Mucosa of stomach (tissue), 1 donor: ENCODE data around the gene OR4C5.
"Not testable (repeated sequence)": the region's sequence is repeated elsewhere in the genome, so short reads cannot be mapped to it uniquely, and the experiment has no call there.

ENCODE experiments used
- H3K27me3 ChIP-seq: one replicate; pipeline ENCODE4 v1.7.0; 2013; ENCODE audit warnings: mild to moderate bottlenecking, low read length; ENCODE audit not compliant: control insufficient read depth, insufficient read depth
- H3K36me3 ChIP-seq: one replicate; pipeline ENCODE4 v1.7.0; 2013; ENCODE audit warnings: low read length; ENCODE audit not compliant: control insufficient read depth, insufficient read depth
- H3K4me1 ChIP-seq: one replicate; pipeline ENCODE4 v1.7.0; 2013; ENCODE audit warnings: mild to moderate bottlenecking, low read length; ENCODE audit not compliant: control insufficient read depth, insufficient read depth
- H3K4me3 ChIP-seq: one replicate; pipeline ENCODE4 v1.7.0; 2013; ENCODE audit warnings: low read length
- H3K9ac ChIP-seq: one replicate; pipeline ENCODE4 v1.7.0; 2013; ENCODE audit warnings: mild to moderate bottlenecking, low read length, moderate library complexity
- H3K9me3 ChIP-seq: one replicate; pipeline ENCODE4 v1.7.0; 2013; ENCODE audit warnings: mild to moderate bottlenecking, low read length, moderate library complexity; ENCODE audit not compliant: control insufficient read depth
- donor health status: Pancreatic carcinoma.

Gene OR4C5

GRCh38 chr11:48366365-48366764 lies at the start of gene OR4C5:
TSS of gene OR4C5 (minus strand) at chr11:48366465. CDS start at chr11:48366465, 0 bp downstream.
- Histone ChIP-seq H3K9ac (no peak within 1 kb of the TSS), H3K36me3 (no peaks in the 10 kb centered on the region), H3K27me3 (no peaks in the 10 kb centered on the region)

GRCh38 chr11:48384670-48385069 lies 18.4 kb upstream of the OR4C5 start:
- Histone ChIP-seq H3K4me1 (no peaks in the 10 kb centered on the region), H3K4me3 (no peak overlapping the region), H3K9me3 (peaks cover 3% of the 10 kb centered on the region)

More at GRCh38 chr11:48366365-48366764, at the start of gene OR4C5:
- Histone ChIP-seq H3K4me3 (no peak within 1 kb of the TSS), H3K4me1 (no peaks in the 10 kb centered on the region), H3K9me3 (no peaks in the 10 kb centered on the region)

GRCh38 chr11:48384151-48384550 lies 17.9 kb upstream of the OR4C5 start:
- H3K27me3 ChIP-seq, H3K9me3 ChIP-seq, H3K4me1 ChIP-seq, H3K36me3 ChIP-seq, H3K9ac ChIP-seq, H3K4me3 ChIP-seq: not testable (repeated sequence)

More at GRCh38 chr11:48384670-48385069, 18.4 kb upstream of the OR4C5 start:
- H3K36me3 ChIP-seq, result no peaks in the 10 kb centered on the region
- no peak overlapping the region for H3K9ac ChIP-seq
- no peaks in the 10 kb centered on the region for H3K27me3 ChIP-seq

- H3K9me3 ChIP-seq, H3K27me3 ChIP-seq, H3K4me1 ChIP-seq, H3K9ac ChIP-seq, H3K4me3 ChIP-seq, H3K36me3 ChIP-seq: not testable (repeated sequence)
These were observed 5.0 kb downstream of the OR4C5 start for GRCh38 chr11:48361289-48361688.

GRCh38 chr11:48354677-48355076 lies 11.6 kb downstream of the OR4C5 start:
- Histone ChIP-seq H3K4me3 (no peak overlapping the region), H3K9me3 (no peaks in the 10 kb centered on the region), H3K9ac (no peak overlapping the region), H3K27me3 (no peaks in the 10 kb centered on the region), H3K4me1 (no peaks in the 10 kb centered on the region), H3K36me3 (no peaks in the 10 kb centered on the region)

- no peak overlapping the region for H3K9ac ChIP-seq
- no peaks in the 10 kb centered on the region for H3K27me3 ChIP-seq
- H3K4me1 ChIP-seq, result no peaks in the 10 kb centered on the region
- H3K9me3 ChIP-seq, result no peaks in the 10 kb centered on the region
- H3K36me3 ChIP-seq, result no peaks in the 10 kb centered on the region
- no peak overlapping the region for H3K4me3 ChIP-seq
These were observed 12.3 kb downstream of the OR4C5 start for GRCh38 chr11:48354013-48354412.

- not testable (repeated sequence) for H3K4me3 ChIP-seq, H3K36me3 ChIP-seq, H3K9me3 ChIP-seq, H3K4me1 ChIP-seq, H3K27me3 ChIP-seq, H3K9ac ChIP-seq
These were observed 20.0 kb downstream of the OR4C5 start for GRCh38 chr11:48346286-48346685.

- not testable (repeated sequence) for H3K9ac ChIP-seq, H3K4me3 ChIP-seq, H3K36me3 ChIP-seq, H3K27me3 ChIP-seq, H3K4me1 ChIP-seq, H3K9me3 ChIP-seq
These were observed 23.8 kb downstream of the OR4C5 start for GRCh38 chr11:48342505-48342904.

- H3K9ac ChIP-seq, result no peak overlapping the region
- no peaks in the 10 kb centered on the region for H3K36me3 ChIP-seq
- H3K4me1 ChIP-seq, result no peaks in the 10 kb centered on the region
- no peaks in the 10 kb centered on the region for H3K9me3 ChIP-seq
- H3K4me3 ChIP-seq, result no peak overlapping the region
- no peaks in the 10 kb centered on the region for H3K27me3 ChIP-seq
These were observed 24.8 kb downstream of the OR4C5 start for GRCh38 chr11:48341466-48341865.

GRCh38 chr11:48324620-48325019 lies 41.6 kb downstream of the OR4C5 start, which contains the start of gene OR4C3:
TSS of gene OR4C3 (plus strand) at chr11:48324920. CDS start at chr11:48325022, 102 bp downstream.
- H3K9ac ChIP-seq, H3K27me3 ChIP-seq, H3K36me3 ChIP-seq, H3K9me3 ChIP-seq, H3K4me3 ChIP-seq: not testable (repeated sequence)
- H3K4me1 ChIP-seq, result peaks cover 17% of the 10 kb centered on the region

GRCh38 chr11:48319813-48320212 lies 46.5 kb downstream of the OR4C5 start:
- not testable (repeated sequence) for H3K4me3 ChIP-seq, H3K27me3 ChIP-seq, H3K9ac ChIP-seq, H3K9me3 ChIP-seq, H3K36me3 ChIP-seq
- H3K4me1 ChIP-seq, result peaks cover 23% of the 10 kb centered on the region
